ENCODE data around the gene CYBA.

DNA sequence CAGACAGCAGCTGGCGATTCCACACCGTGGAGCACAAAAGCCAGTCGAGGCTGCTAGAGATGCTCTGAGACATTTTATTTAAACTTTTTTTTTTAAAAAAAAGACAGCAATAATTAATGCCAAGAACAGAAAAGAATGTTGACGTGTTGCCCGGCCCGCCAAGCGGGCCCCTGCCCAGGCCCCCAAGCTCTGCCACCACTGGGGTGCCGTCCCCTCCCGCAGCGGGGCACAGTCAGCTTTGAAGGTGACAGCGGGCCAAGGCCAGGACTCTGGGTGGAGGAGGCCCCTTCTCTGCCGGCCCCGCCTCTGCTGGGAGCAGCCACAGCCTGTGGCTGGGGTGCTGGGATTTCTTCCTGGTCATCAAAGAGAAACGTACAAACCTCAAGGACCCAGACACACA, 45.6 kb upstream of the CYBA start:
- TF ChIP-seq, protein P1, sequence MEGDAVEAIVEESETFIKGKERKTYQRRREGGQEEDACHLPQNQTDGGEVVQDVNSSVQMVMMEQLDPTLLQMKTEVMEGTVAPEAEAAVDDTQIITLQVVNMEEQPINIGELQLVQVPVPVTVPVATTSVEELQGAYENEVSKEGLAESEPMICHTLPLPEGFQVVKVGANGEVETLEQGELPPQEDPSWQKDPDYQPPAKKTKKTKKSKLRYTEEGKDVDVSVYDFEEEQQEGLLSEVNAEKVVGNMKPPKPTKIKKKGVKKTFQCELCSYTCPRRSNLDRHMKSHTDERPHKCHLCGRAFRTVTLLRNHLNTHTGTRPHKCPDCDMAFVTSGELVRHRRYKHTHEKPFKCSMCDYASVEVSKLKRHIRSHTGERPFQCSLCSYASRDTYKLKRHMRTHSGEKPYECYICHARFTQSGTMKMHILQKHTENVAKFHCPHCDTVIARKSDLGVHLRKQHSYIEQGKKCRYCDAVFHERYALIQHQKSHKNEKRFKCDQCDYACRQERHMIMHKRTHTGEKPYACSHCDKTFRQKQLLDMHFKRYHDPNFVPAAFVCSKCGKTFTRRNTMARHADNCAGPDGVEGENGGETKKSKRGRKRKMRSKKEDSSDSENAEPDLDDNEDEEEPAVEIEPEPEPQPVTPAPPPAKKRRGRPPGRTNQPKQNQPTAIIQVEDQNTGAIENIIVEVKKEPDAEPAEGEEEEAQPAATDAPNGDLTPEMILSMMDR (IDR thresholded peaks at IDR 0.05; ENCODE audit: low read depth, low read length): no peak
- no peak for TF ChIP-seq EZH2phosphoT487 (IDR thresholded peaks at IDR 0.05; ENCODE audit: low read depth)

Measured in OCI-LY3 (cell line).